M059J (cell line): ENCODE data around the gene FAM81B. TPM values are rescaled to one million over a fixed set of nuclear protein-coding genes. Genes with fewer than 3 reads are reported as not detected.
A peak's percentile ranks its signal among the peaks of the same experiment; 100 is the strongest.

Experiments used
- DNase-seq: peaks from one replicate; pipeline ENCODE4 v3.0.0-alpha.2; 2012; ENCODE audit warnings: low read depth
- total RNA-seq: library from RNA; depleted of rRNA; stranded (reverse); fragments of >200 nt; shearing (Covaris generic); gene quantifications from 2 replicates; pipeline ENCODE4 v1.2.3, GENCODE V29; 2014; rRNA removed

Gene FAM81B
- total RNA-seq, 1 experiment from 2014 or later = 0.54 TPM

DNA sequence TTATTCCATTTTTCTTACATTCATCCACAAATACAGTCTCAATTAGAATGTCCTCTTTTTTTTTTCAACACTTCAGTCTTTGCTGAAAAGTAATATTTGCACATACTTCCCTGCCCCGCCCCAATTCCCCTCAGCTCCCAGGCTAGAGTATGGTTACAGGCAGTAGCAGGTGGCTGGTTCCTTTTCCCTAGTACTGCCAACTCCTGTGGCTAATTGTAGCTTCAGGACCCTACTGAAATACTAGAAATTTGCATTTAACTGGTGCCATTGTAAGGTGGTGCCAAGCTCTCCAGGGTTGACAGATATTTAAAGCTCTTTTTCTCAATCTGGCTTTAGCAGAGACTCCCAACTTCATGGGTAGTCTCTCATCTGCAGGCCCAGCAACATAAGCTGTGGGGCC is 80.3 kb downstream of the FAM81B start:
- DNase-seq = no peak

DNA sequence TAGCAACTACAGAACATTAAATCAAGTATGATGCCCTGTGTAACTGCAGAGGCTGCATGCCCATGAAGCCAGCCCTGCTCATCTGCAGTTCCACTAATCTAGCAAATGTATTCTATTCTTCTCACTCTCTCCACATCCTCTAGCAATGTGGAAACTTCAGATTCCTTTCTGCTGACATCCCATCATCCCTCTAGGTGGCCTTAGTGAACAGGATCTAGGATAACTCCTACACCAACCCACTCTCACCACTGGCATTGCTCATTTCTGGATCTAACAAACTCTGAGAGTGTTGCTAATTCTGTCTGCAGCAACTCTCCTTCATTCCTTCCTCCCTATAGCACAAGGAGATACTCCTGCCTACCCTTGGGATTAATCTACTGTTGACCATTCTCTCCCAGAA is 80.8 kb downstream of the FAM81B start:
- DNase-seq = peak; percentile 6

DNA sequence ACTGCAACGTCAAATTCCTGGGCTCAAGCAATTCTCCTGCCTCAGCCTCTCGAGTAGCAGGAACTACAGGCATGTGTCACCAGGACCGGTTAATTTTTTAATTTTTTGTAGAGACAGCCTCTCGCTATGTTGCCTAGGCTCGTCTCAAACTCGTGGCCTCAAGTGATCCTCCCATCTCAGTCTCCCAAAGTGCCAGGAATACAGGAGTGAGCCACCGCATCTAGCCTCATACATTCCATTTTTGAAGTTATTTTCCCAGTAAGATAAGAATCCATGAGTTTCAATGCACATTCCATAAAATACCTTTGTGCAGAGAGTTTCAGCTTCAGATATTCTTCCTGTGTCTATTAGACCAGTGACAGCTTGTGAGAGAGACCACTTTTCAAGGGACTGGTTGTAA is 93.3 kb downstream of the FAM81B start:
- no peak for DNase-seq

DNA sequence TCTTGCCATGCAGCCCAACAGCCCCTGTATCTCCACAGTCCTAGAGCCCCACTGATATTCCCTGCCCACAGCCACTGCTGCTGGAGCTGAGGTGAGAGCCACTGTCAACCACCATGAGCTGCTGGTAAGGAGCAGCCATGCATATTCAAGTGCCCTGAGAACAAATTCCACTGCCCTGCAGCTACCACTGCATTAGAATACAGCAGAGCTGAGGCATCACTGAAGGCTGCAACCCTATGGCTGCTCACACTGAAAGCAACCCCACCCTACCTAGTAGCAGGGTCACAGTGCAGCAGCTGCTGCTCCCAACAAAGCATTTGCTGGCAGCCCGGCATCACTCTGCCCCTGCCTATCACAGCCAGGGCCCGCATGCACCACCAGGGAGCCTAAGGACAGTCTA is 95.0 kb downstream of the FAM81B start:
- no peak for DNase-seq

DNA sequence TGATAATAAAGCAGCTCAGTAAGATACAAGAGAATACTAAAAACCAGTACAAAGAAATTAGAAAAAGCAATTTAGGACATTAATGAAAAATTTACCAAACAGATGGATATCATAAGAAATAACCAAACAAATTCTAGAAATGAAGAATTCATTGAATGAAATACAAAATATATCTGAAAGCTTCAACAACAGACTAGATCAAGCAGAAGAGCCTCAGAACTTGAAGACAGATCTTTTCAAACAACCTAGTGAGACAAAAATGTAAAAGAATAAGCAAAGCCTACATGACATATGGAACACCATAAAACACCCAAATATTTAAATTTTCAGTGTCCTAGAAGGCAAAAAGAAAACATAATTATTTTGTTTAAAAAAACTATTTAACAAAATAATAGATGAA is 96.7 kb downstream of the FAM81B start:
- no peak for DNase-seq

Other genes with a start within 250 kb of the FAM81B start
- gene MCTP1, start 106.3 kb upstream of the FAM81B start, total RNA-seq = 0.02 TPM in 1 of 2 replicates, not detected in the other
- gene SKIC3, start 163.6 kb downstream of the FAM81B start, total RNA-seq = 36.8 and 44.8 TPM in 2 replicates
- gene ARSK, start 163.7 kb downstream of the FAM81B start, total RNA-seq = 12.3 and 13.4 TPM in 2 replicates
- gene GPR150, start 228.7 kb downstream of the FAM81B start, total RNA-seq = 0.34 and 2.4 TPM in 2 replicates